Stimulated activated CD8-positive, alpha-beta memory T cell treated with anti-CD3 and anti-CD28 coated beads, Interleukin-12 subunit alpha, Interleukin-12 subunit beta, amount 100 ng/mL, for 1 hour (primary cell): ENCODE results near the gene PPP4R4.
"Not testable (repeated sequence)": the region's sequence is repeated elsewhere in the genome, so short reads cannot be mapped to it uniquely, and the experiment has no call there.

ENCODE experiments used
- DNase-seq: peaks from one replicate; pipeline ENCODE4 v3.0.0-alpha.2; 2020; ENCODE audit warnings: low read depth

The PPP4R4 gene

GRCh38 chr14:94143711-94144110 lies 30.4 kb upstream of the PPP4R4 start:
- DNase-seq, result no peak

- no peak for DNase-seq
Measured at GRCh38 chr14:94144765-94145164, 29.4 kb upstream of the PPP4R4 start.

DNA sequence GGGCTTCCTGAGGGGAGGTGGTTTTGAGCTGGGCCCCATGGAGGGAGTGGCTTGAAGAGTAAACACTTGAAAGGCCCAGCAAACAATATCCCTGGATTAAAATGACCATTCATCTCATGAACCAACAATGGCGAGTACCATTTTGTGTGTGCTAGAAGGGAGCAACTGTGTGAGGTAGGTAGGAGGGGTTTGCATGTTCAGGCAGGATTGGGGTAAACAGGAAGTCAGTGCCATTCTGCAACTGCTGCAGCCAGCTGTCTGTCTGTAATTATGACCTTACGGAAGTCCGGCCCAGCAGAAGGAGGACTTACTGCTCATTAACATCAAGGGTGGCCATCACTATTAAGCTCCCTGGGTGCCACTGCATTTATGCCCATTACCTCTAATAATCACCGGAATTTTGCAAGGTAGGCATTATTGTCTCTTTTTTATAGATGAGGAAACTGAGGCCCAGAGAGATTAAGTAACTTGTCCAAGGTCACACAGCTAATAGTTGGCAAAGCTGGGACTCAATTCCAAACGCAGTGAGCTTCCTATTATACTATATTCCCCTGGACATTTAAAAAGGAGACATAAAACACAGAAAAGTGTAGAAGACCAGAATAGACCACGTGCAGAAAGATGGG lies 28.1 kb upstream of the PPP4R4 start:
- DNase-seq, result no peak

DNA sequence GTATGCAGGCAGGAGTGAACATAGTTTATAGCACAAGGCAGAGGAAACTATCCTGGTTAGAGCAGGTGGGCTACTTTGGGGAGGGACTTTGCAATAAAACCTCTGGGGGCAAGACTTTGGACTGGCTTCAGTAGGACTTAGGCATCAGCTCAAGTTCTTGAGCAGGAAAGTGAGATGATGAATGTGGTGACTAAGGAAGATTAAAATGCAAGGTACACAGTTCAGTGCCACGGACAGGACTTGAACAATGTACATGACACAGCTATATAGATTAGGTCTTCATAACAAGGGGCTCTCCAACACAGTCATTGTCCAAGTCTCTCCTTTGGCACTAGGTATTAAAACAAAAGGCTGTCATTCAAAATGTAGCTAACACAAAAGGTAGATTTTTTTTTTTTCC lies 21.4 kb upstream of the PPP4R4 start:
- DNase-seq, result no peak

GRCh38 chr14:94153750-94154342 lies 20.3 kb upstream of the PPP4R4 start:
- DNase-seq, result no peak

GRCh38 chr14:94156143-94156542 lies 18.0 kb upstream of the PPP4R4 start:
- not testable (repeated sequence) for DNase-seq

GRCh38 chr14:94157197-94157596 lies 16.9 kb upstream of the PPP4R4 start:
- DNase-seq, result no peak

DNA sequence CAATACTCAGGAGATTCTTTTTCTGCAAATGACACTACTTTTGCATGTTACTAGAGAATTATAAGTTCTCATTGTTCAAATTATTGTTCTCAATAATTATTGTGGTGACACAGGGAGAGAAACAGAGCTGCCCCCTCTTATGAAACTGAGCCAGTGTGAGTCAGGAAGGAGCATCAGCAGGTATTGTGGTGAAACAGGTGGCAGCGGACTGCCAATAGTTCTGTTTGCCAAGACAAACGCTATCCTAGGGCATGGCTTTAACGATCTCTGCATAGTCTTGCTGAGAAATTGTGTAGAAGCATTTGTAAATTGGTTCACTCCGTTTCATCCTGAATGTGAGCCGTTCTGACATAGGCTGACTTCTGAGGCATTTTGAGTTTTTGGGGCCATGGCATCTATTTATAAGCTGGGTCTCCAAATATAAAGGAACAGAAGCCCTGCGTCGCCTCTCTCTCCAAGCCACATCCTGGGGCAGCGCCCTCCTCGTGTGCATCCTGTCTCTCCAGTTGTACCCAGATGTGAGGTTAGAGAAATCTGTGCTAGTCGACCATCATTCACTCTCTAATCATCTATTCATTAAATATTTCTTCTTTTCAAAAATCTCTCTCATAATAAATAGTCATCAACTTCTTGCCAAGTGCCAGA lies 15.8 kb upstream of the PPP4R4 start:
- DNase-seq, result no peak

DNA sequence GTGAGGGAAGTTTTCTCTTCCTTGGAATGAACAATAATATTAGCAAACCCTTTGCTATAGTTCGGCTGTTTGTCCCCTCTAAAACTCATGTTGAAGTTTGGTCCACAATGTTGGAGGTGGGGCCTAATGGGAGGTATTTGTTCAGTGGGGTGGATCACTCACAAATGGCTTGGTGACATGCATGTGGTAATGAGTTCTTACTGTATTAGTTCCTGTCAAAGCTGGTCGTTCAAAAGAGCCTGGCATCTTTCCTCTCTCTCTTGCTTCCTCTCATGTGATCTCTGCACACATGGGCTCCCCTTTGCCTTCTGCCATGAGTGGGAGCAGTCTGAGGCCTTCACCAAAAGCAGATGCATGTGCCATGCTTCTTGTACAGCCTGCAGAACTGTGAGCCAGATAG lies 13.1 kb upstream of the PPP4R4 start:
- DNase-seq, result no peak

DNA sequence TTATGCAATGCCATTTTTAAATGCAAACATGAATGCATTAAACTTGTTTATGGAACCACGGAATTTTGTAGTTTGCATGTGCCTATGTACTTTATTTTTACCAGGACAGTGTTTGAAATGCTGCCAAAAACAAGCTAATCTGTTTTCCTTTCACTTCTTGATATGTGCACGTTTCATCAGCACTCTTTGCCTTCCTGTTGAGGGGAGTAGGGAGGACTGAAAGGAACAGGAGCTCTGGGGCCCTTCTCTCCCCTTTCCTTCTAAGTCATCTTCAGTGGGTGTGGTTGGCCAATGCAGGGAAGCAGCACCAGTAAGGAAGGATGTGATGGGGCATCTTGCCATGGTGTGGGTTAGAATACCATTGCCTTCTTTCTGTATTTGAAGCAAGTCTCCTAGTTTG lies 12.1 kb upstream of the PPP4R4 start:
- DNase-seq, result no peak

DNA sequence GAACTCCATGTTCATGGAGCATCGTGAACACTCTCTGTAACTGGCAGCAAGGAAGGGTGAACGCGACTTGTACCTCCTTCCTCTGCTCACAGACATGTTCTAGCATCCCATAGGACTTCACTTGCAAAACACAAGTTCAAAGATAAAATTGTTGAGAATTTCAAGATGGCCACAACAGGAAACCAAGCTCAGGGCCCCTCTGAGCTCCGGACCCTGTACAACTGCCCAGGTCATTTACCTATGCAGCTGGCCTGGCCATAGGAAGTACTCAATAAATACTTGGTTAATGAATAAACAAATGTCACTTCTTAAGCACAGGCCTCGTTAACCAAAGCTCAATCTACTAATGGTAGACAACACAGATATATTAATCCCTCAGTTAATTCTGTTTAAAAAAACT lies 11.7 kb upstream of the PPP4R4 start:
- DNase-seq, result no peak

DNA sequence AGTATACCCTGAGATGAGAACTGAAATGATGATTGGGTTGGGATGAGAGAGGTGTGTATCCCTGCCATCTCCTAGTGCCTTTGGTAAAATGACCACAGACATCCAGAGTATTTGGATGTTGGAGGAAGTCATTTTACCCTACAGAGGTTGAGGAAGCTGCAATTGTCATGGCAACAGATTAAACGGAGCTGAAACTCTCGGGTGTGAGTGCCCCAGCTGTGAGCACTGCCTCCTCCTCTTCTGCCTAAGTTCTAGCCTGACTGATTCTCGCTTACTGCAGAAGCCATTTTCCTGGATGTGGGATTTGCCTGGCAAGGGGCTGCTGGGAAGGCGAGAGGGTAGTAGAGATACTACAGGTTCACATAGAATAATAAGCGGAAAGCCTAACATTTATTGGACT lies 10.3 kb upstream of the PPP4R4 start:
- DNase-seq, result no peak

DNA sequence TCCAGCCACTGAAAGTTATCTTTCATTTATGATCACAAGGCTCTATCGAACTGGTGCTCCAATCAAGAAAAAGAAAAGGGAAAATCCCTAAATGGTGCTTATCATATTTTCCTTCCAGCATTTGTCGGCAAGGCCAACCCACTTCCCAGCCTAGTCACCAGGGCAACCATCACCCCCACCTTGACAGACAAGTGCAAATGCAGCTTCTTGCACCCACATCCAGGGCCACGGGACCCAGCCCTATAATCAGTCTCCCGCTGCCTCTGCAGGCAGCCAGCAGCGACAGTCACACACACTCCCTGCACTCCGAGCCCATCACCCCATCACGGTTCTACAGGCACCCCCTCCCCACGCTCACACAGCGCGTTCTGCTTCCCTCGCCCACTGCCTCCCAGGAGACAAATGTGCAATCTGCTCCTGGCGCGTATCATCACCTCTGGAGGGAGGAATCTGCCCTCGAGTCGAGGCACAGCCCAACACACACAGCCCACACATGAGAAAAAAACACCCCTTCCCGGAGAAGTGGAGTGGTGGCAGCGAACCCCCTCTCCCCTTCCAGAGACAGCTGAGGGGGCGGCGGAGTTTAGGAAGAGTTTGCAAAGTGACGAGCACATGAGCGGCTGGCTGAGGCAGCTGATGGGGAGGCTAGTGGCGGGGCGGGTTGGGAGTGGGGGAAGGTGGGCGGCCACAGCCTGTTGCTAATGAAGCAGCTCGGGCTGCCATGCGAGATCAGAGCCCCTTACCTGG lies 9.3 kb upstream of the PPP4R4 start:
- no peak for DNase-seq

GRCh38 chr14:94165744-94166143 lies 8.4 kb upstream of the PPP4R4 start:
- no peak for DNase-seq

GRCh38 chr14:94170136-94170535 lies 4.0 kb upstream of the PPP4R4 start:
- DNase-seq, result no peak

GRCh38 chr14:94171208-94171607 lies 2.9 kb upstream of the PPP4R4 start:
- no peak for DNase-seq

- DNase-seq, result no peak
Measured at GRCh38 chr14:94172545-94172944, 1.6 kb upstream of the PPP4R4 start.

DNA sequence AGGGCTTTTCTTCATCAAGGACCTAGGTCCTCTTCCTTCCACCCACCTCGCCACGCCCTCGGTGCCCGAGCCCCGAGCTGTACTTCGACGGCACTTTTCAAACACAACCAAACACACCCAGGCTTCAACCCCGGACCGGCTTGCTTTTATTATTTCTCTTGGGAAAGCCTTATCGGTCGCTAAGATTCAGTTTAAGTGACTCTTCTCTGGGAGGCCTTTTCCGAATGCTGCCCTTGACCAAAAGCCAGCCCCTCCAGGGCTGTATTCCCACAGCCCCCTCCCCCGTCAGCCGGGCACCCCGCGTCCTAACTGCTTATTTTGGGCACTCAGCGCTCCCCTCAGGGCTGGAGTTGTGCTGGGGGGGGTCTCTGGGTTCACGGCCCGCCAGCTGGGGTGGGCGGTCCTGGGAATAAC lies 644 bp upstream of the PPP4R4 start:
- no peak for DNase-seq

- DNase-seq, result no peak
Measured at GRCh38 chr14:94174604-94175010, 485 bp downstream of the PPP4R4 start.

GRCh38 chr14:94175011-94175745 lies 1.1 kb downstream of the PPP4R4 start:
- no peak for DNase-seq

- no peak for DNase-seq
Measured at GRCh38 chr14:94175747-94176146, 1.6 kb downstream of the PPP4R4 start.

DNA sequence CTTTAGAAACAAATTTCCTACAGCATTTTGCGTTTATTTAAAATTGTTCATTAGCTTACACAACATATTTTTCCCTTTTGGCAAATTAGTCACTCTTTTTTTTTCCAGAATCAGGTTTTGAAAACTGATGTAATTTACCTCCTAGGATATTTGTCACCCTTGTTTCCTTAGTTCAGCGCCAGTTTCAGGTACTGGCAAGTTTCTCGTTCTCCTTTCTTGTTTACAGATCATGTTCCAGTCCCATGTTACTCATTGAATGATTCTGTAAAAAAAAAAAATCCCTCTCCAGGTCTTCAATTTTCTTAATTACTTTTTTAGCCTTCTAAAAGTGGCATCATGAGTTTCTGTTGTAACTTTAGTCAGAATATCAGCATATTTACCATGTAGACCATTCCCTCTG lies 2.7 kb downstream of the PPP4R4 start:
- DNase-seq, result no peak
